B cell (primary cell): ENCODE measurements around the gene BPIFA3. TPM values are rescaled to one million over a fixed set of nuclear protein-coding genes. Genes with fewer than 3 reads are reported as not detected.

Source experiments
- ATAC-seq: fragments of 200-7000 bp; cut with Tn5 transposase; one replicate; pipeline ENCODE4 v1.10.0; 2021; ENCODE audit warnings: low read depth, mild to moderate bottlenecking, moderate number of reproducible peaks, moderate library complexity
- CTCF ChIA-PET: fragments of 350-600 bp; sonication (Branson Sonifier 250); formaldehyde crosslinking; loops from one replicate; lab custom pipeline; 2021; ENCODE audit warnings: antibody characterized with exemption, inconsistent platforms; lab: Charles Lee
- POLR2A ChIA-PET: fragments of 350-600 bp; sonication (Branson Sonifier 250); formaldehyde crosslinking; loops from one replicate; lab custom pipeline; 2021; ENCODE audit warnings: antibody characterized with exemption; lab: Charles Lee
- DNase-seq: peaks from one replicate; pipeline ENCODE4 v3.0.0; 2013
- H2AFZ ChIP-seq: 2 replicates; pipeline ENCODE4 v1.6.1; 2012; ENCODE audit warnings: mild to moderate bottlenecking, low read depth, low read length; ENCODE audit not compliant: insufficient read depth, poor library complexity, severe bottlenecking
- H3K27ac ChIP-seq, 2 donors: 1 replicate in 1 of 2; 2 replicates in 1 of 2; pipeline ENCODE4 v1.5.1; 2012 to 2013; ENCODE audit warnings: low read length in 2 of 2, mild to moderate bottlenecking in 2 of 2, moderate library complexity in 1 of 2
- H3K27me3 ChIP-seq, 4 experiments: fragments of 200-600 bp in 1 of 4; sonication (generic) in 1 of 4; replicated peaks in 1 of 4; 1 replicate in 2 of 4; 2 replicates in 2 of 4; pipeline versions ENCODE4 v1.6.1 to v1.7.0; 2013 to 2016; ENCODE audit warnings: low read length in 3 of 4, mild to moderate bottlenecking in 2 of 4, mixed read lengths in 1 of 4, moderate library complexity in 1 of 4; ENCODE audit not compliant: insufficient read depth in 4 of 4, control insufficient read depth in 3 of 4; ENCODE audit errors: control extremely low read depth in 1 of 4
- H3K36me3 ChIP-seq, 2 experiments: replicated peaks in 1 of 2; 1 replicate in 1 of 2; 2 replicates in 1 of 2; pipeline versions ENCODE4 v1.6.1 to v1.7.1; 2013; ENCODE audit warnings: low read length in 1 of 2; ENCODE audit not compliant: insufficient read depth in 2 of 2, control insufficient read depth in 1 of 2; ENCODE audit errors: control extremely low read depth in 1 of 2, extremely low read depth in 1 of 2
- H3K4me1 ChIP-seq, 2 donors: fragments of 200-600 bp in 1 of 2; sonication (generic) in 1 of 2; 1 replicate in 1 of 2; 2 replicates in 1 of 2; pipeline versions ENCODE4 v1.5.1 to v1.6.1; 2013 to 2017; ENCODE audit warnings: low read length in 2 of 2; ENCODE audit not compliant: control insufficient read depth in 2 of 2, insufficient read depth in 2 of 2
- H3K4me2 ChIP-seq: replicated peaks from 2 replicates; pipeline ENCODE3; 2012; ENCODE audit warnings: mild to moderate bottlenecking, low read depth, low read length; ENCODE audit not compliant: poor library complexity, severe bottlenecking
- H3K4me3 ChIP-seq, 5 experiments: fragments of 200-600 bp in 1 of 5; sonication (generic) in 1 of 5; 1 replicate in 3 of 5; 2 replicates in 2 of 5; pipeline versions ENCODE4 v1.5.1 to v1.7.0; 2011 to 2016; ENCODE audit warnings: low read length in 4 of 5, mild to moderate bottlenecking in 4 of 5, low read depth in 2 of 5, control low read depth in 1 of 5, moderate library complexity in 1 of 5; ENCODE audit not compliant: insufficient read depth in 1 of 5; ENCODE audit errors: control extremely low read depth in 1 of 5, extremely low read depth in 1 of 5
- H3K79me2 ChIP-seq: fragments of 200-600 bp; sonication (generic); one replicate; pipeline ENCODE4 v1.6.0; 2016; ENCODE audit warnings: low read length; ENCODE audit not compliant: control insufficient read depth, insufficient read depth
- H3K9ac ChIP-seq: fragments of 200-600 bp; sonication (generic); 2 replicates; pipeline ENCODE4 v1.6.1; 2017; ENCODE audit warnings: mild to moderate bottlenecking, low read length, moderate library complexity
- H3K9me3 ChIP-seq, 3 donors: one replicate each; pipeline versions ENCODE4 v1.6.1 to v1.7.1; 2013; ENCODE audit warnings: low read length in 2 of 3; ENCODE audit not compliant: control insufficient read depth in 2 of 3, insufficient read depth in 1 of 3; ENCODE audit errors: control extremely low read depth in 1 of 3
- H4K20me1 ChIP-seq: 2 replicates; pipeline ENCODE4 v1.6.0; 2012; ENCODE audit warnings: mild to moderate bottlenecking, low read length; ENCODE audit not compliant: insufficient read depth, control insufficient read depth, poor library complexity, severe bottlenecking
- H3K27ac Mint-ChIP-seq: one replicate; pipeline ENCODE4 v1.8.0; 2021; ENCODE audit warnings: mixed read lengths
- H3K27me3 Mint-ChIP-seq: one replicate; pipeline ENCODE4 v1.8.0; 2021; ENCODE audit warnings: mixed read lengths
- H3K4me1 Mint-ChIP-seq: one replicate; pipeline ENCODE4 v1.8.0; 2021; ENCODE audit warnings: mixed read lengths
- H3K4me3 Mint-ChIP-seq: one replicate; pipeline ENCODE4 v1.8.0; 2021; ENCODE audit warnings: mixed read lengths
- H3K9me3 Mint-ChIP-seq: one replicate; pipeline ENCODE4 v1.8.0; 2022; ENCODE audit warnings: mixed read lengths; ENCODE audit not compliant: insufficient read depth
- EZH2 ChIP-seq: IDR thresholded peaks from 2 replicates; pipeline ENCODE4 v1.6.1; 2012; ENCODE audit warnings: borderline replicate concordance, low read depth, mild to moderate bottlenecking, moderate library complexity, low read length; ENCODE audit not compliant: insufficient read depth, poor library complexity, severe bottlenecking
- WGBS: methylation state at CpG from one replicate; pipeline ENCODE4 v1.1.5; 2013; ENCODE audit warnings: missing lambda C conversion rate; ENCODE audit not compliant: insufficient coverage; 5-methylcytosine and 5-hydroxymethylcytosine counted together
- intact Hi-C: fragments of 100-400 bp; cut with micrococcal nuclease; formaldehyde crosslinking; loops from one replicate; pipeline ENCODE4 v1.10.0; 2022
- polyA plus RNA-seq: library from polyadenylated mRNA; depleted of rRNA; stranded (reverse); fragments of >200 nt; gene quantifications from 2 replicates; pipeline ENCODE4 v1.2.3, GENCODE V29; 2012
- total RNA-seq, 2 donors: library from RNA; stranded (reverse); fragments of 120-200 nt in 1 of 2; gene quantifications; 1 replicate in 1 of 2; 2 replicates in 1 of 2; pipeline versions ENCODE4 v1.2.3 to v1.2.4, GENCODE V29; 2013 to 2022
- TF ChIP-seq, protein P1 (sequence below): fragments of 200-600 bp; IDR thresholded peaks from one replicate; pipeline ENCODE4 v1.8.0; 2022; ENCODE audit warnings: antibody characterized with exemption, mild to moderate bottlenecking

Gene BPIFA3
- total and polyA plus RNA-seq, 2 donors (not counting 1 experiment from before 2014, with no cell fraction given), result not detected

DNA sequence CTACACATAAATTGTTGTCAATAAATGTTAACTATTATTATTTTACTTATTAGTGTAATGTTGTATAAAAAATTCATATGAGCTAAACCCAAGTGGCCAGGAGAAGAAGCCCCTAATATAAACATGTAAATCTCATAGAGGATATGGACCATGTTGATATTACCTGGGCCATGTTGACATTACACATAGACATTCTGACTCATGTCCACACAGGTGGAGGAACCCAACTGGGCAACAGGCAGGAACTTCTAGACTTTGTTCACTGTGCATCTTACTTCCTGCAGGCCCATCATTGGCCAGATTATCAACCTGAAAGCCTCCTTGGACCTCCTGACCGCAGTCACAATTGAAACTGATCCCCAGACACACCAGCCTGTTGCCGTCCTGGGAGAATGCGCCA, 42.0 kb upstream of the BPIFA3 start:
- Mint-ChIP-seq H3K27ac (no peak overlapping the region), H3K9me3 (no peaks in the 10 kb centered on the region), H3K27me3 (no peaks in the 10 kb centered on the region), H3K4me1 (no peaks in the 10 kb centered on the region), H3K4me3 (no peak overlapping the region)
- H3K36me3 ChIP-seq, result no peaks in the 10 kb centered on the region
- no peaks in the 10 kb centered on the region for H4K20me1 ChIP-seq
- POLR2A ChIA-PET, result no interaction called here
- intact Hi-C loops, result no loop called here
- no peak overlapping the region for H2AFZ ChIP-seq
- no peaks in the 10 kb centered on the region for H3K27me3 ChIP-seq
- peaks cover 0 to 3% (median 0%) of the 10 kb centered on the region in 3 donors for H3K9me3 ChIP-seq
- DNase-seq, result no peak
- no peak overlapping the region for H3K27ac ChIP-seq
- no peak overlapping the region for H3K4me2 ChIP-seq
- 82% methylated on average over 3 of the region's 3 CpGs for WGBS
- H3K4me3 ChIP-seq, result no peak overlapping the region
- no peaks in the 10 kb centered on the region for H3K79me2 ChIP-seq
- TF ChIP-seq, protein P1, sequence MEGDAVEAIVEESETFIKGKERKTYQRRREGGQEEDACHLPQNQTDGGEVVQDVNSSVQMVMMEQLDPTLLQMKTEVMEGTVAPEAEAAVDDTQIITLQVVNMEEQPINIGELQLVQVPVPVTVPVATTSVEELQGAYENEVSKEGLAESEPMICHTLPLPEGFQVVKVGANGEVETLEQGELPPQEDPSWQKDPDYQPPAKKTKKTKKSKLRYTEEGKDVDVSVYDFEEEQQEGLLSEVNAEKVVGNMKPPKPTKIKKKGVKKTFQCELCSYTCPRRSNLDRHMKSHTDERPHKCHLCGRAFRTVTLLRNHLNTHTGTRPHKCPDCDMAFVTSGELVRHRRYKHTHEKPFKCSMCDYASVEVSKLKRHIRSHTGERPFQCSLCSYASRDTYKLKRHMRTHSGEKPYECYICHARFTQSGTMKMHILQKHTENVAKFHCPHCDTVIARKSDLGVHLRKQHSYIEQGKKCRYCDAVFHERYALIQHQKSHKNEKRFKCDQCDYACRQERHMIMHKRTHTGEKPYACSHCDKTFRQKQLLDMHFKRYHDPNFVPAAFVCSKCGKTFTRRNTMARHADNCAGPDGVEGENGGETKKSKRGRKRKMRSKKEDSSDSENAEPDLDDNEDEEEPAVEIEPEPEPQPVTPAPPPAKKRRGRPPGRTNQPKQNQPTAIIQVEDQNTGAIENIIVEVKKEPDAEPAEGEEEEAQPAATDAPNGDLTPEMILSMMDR, result no peak
- TF ChIP-seq EZH2, result no peak
- CTCF ChIA-PET, result no interaction called here
- H3K4me1 ChIP-seq, result no peaks in the 10 kb centered on the region
- no peak for ATAC-seq
- no peak overlapping the region for H3K9ac ChIP-seq

DNA sequence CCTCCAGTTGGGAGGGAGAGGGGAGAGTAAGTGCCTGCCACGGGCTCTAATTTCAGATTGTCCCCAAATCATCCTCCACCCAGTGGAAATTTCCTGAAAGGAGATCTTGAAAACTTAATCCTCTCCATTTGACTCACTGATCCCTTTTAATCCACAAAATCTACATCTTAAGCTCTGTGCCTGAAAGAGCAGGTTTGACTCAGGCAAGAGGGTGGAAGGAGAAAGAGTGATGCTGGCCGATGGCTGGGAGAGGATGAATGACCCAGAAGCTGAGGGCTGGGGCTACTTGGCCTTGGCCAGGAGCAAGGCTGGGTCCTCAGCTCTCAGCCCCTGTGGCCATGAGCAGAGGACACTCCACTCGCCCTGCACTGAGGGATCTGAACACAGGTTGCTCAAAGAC, 41.1 kb upstream of the BPIFA3 start:
- no peak for ATAC-seq
- ChIA-PET CTCF (no interaction called here), POLR2A (no interaction called here)

More for the DNA sequence above, 41.1 kb upstream of the BPIFA3 start:
- no peak for DNase-seq
- H3K9ac ChIP-seq, result no peak overlapping the region
- 64% methylated on average over 2 of the region's 3 CpGs for WGBS
- no peaks in the 10 kb centered on the region for H3K79me2 ChIP-seq
- H3K4me2 ChIP-seq, result no peak overlapping the region
- no peak overlapping the region for H3K4me3 Mint-ChIP-seq
- H4K20me1 ChIP-seq, result no peaks in the 10 kb centered on the region
- no peak overlapping the region for H2AFZ ChIP-seq
- intact Hi-C loops, result no loop called here
- H3K9me3 ChIP-seq, result no peaks in the 10 kb centered on the region
- H3K9me3 Mint-ChIP-seq, result no peaks in the 10 kb centered on the region
- H3K4me3 ChIP-seq, result no peak overlapping the region
- no peaks in the 10 kb centered on the region for H3K27me3 Mint-ChIP-seq
- no peaks in the 10 kb centered on the region for H3K36me3 ChIP-seq
- no peak for TF ChIP-seq EZH2
- TF ChIP-seq, protein P1, result no peak
- no peaks in the 10 kb centered on the region for H3K4me1 Mint-ChIP-seq
- H3K4me1 ChIP-seq, result no peaks in the 10 kb centered on the region
- no peaks in the 10 kb centered on the region for H3K27me3 ChIP-seq
- no peak overlapping the region for H3K27ac Mint-ChIP-seq
- no peak overlapping the region for H3K27ac ChIP-seq
